ENCODE results near the gene SLX1A. TPM values are rescaled to one million over a fixed set of nuclear protein-coding genes. Genes with fewer than 3 reads are reported as not detected.

Gene SLX1A
- total and polyA plus RNA-seq, 9 of the 15 experiments (the other 6 are each of a cell fraction or from before 2014, with no cell fraction given), result 2.3 to 86.5 (median 11.6) TPM

DNA sequence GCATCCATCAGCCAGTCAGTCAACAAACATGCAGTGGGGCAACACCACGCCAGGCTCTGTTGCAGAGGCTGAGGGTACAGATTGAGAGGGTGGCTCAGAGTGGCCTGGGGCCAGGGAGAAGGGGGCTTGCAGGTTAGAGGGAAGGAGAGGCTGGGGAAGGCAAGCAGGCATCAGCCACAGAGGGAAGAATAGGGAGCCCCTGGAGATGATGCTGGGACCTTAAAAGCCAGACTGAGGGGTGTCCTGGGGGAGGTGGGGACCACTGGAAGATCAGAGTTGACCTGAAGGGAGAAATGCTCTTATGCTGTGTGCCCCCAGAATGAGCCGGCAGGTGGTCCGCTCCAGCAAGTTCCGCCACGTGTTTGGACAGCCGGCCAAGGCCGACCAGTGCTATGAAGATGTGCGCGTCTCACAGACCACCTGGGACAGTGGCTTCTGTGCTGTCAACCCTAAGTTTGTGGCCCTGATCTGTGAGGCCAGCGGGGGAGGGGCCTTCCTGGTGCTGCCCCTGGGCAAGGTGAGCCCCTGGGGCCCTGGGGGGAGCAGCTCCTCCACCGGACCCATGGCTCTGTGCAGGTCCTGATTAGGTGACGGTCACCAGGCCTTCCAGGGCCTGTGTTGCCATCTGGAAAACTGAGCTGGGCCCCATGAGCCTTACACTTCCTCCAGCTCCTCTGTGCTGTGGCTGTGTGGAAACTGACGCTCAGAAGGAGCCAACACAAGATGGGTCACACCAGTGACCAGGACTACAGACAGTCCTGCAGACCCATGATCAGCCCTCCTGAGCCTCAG is 8.6 kb upstream of the SLX1A start (continued):
- no peak for TF ChIP-seq FOXO4 (CRISPR knock-in tag; IDR thresholded peaks at IDR 0.05)
- TF ChIP-seq SIRT6 (IDR thresholded peaks at IDR 0.05; ENCODE audit: low read depth, low read length), result no peak
- no peak for TF ChIP-seq NR4A1 (CRISPR knock-in tag; IDR thresholded peaks at IDR 0.05)
- no peak for TF ChIP-seq NR4A1 (tag; IDR thresholded peaks at IDR 0.05)
- TF ChIP-seq BCOR (IDR thresholded peaks at IDR 0.05), result 0 out of 2 replicates have a peak, but pooled peaks have one; percentile 9
- TF ChIP-seq, protein P1, sequence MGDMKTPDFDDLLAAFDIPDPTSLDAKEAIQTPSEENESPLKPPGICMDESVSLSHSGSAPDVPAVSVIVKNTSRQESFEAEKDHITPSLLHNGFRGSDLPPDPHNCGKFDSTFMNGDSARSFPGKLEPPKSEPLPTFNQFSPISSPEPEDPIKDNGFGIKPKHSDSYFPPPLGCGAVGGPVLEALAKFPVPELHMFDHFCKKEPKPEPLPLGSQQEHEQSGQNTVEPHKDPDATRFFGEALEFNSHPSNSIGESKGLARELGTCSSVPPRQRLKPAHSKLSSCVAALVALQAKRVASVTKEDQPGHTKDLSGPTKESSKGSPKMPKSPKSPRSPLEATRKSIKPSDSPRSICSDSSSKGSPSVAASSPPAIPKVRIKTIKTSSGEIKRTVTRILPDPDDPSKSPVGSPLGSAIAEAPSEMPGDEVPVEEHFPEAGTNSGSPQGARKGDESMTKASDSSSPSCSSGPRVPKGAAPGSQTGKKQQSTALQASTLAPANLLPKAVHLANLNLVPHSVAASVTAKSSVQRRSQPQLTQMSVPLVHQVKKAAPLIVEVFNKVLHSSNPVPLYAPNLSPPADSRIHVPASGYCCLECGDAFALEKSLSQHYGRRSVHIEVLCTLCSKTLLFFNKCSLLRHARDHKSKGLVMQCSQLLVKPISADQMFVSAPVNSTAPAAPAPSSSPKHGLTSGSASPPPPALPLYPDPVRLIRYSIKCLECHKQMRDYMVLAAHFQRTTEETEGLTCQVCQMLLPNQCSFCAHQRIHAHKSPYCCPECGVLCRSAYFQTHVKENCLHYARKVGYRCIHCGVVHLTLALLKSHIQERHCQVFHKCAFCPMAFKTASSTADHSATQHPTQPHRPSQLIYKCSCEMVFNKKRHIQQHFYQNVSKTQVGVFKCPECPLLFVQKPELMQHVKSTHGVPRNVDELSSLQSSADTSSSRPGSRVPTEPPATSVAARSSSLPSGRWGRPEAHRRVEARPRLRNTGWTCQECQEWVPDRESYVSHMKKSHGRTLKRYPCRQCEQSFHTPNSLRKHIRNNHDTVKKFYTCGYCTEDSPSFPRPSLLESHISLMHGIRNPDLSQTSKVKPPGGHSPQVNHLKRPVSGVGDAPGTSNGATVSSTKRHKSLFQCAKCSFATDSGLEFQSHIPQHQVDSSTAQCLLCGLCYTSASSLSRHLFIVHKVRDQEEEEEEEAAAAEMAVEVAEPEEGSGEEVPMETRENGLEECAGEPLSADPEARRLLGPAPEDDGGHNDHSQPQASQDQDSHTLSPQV (IDR thresholded peaks at IDR 0.05), result no peak
- no peak for TF ChIP-seq ZEB2 (IDR thresholded peaks at IDR 0.05)
- no peak for TF ChIP-seq MLLT1 (IDR thresholded peaks at IDR 0.05)
- TF ChIP-seq ZNF436 (CRISPR knock-in tag; IDR thresholded peaks at IDR 0.05), result no peak
- no peak for TF ChIP-seq ZNF586 (CRISPR knock-in tag; conservative IDR thresholded peaks at IDR 0.05)
- TF ChIP-seq BRF2 (IDR thresholded peaks at IDR 0.05; ENCODE audit: borderline replicate concordance, insufficient read depth, insufficient read length), result no peak
- TF ChIP-seq TAF1 (IDR thresholded peaks at IDR 0.05; ENCODE audit: control insufficient read depth, extremely low read depth, insufficient read depth, low read length, severe bottlenecking), result no peak
- no peak for TF ChIP-seq ZBTB9 (CRISPR knock-in tag; IDR thresholded peaks at IDR 0.05)
- TF ChIP-seq JUN (IDR thresholded peaks at IDR 0.05; ENCODE audit: borderline replicate concordance, low read depth, low read length), result no peak
- no peak for TF ChIP-seq JUN (CRISPR knock-in tag; IDR thresholded peaks at IDR 0.05; ENCODE audit: borderline replicate concordance)
- no peak for TF ChIP-seq KAT7 (CRISPR knock-in tag; IDR thresholded peaks at IDR 0.05; ENCODE audit: borderline replicate concordance)
- no peak for TF ChIP-seq GTF2F1 (IDR thresholded peaks at IDR 0.05; ENCODE audit: low read depth, low read length)

Measured in K562 (cell line).